Measurements from ENCODE around the gene CD84. TPM values are rescaled to one million over a fixed set of nuclear protein-coding genes. Genes with fewer than 3 reads are reported as not detected.

The CD84 gene
- total RNA-seq, 4 donors from 2014 or later: 0.10 to 1.1 (median 0.87) TPM

GRCh38 chr1:160606611-160607010, 27.3 kb upstream of the CD84 start:
- TF ChIP-seq POLR2A (IDR thresholded peaks at IDR 0.05) (no peak), CTCF (IDR thresholded peaks at IDR 0.05 in 4 of 5, conservative IDR thresholded peaks at IDR 0.05 in 1 of 5) (no peak)
- Histone ChIP-seq H3K9me3 (no peaks in the 10 kb centered on the region), H3K27ac (no peak overlapping the region), H3K27me3 (no peaks in the 10 kb centered on the region), H3K36me3 (no peaks in the 10 kb centered on the region), H3K4me3 (no peak overlapping the region), H3K4me1 (no peaks in the 10 kb centered on the region)
- DNase-seq (no peak), ATAC-seq (no peak)
- in situ Hi-C loops (cut with MboI; ENCODE audit: low sequenced_read_pairs in 4 of 4) (no loop called here), intact Hi-C loops (cut with DNase I; ENCODE audit: low total_unique reads) (loop anchor here (2.0 kb wide), 1 partner anchor 178 kb away; no protein-coding TSS in a partner anchor)

- TF ChIP-seq POLR2A (IDR thresholded peaks at IDR 0.05): no peak
- no peak for TF ChIP-seq CTCF (IDR thresholded peaks at IDR 0.05 in 4 of 5, conservative IDR thresholded peaks at IDR 0.05 in 1 of 5)
- no peaks in the 10 kb centered on the region for H3K27me3 ChIP-seq
- intact Hi-C loops (cut with DNase I; ENCODE audit: low total_unique reads) (loop anchor here (2.0 kb wide), 1 partner anchor 177 kb away; no protein-coding TSS in a partner anchor), in situ Hi-C loops (cut with MboI; ENCODE audit: low sequenced_read_pairs in 4 of 4) (no loop called here)
- H3K27ac ChIP-seq: no peak overlapping the region
- DNase-seq (no peak), ATAC-seq (no peak)
- no peaks in the 10 kb centered on the region for H3K36me3 ChIP-seq
- no peaks in the 10 kb centered on the region for H3K9me3 ChIP-seq
- no peak overlapping the region for H3K4me3 ChIP-seq
- no peaks in the 10 kb centered on the region for H3K4me1 ChIP-seq
These were observed 26.6 kb upstream of the CD84 start for GRCh38 chr1:160605792-160606479.

GRCh38 chr1:160605205-160605604, 25.9 kb upstream of the CD84 start:
- no peaks in the 10 kb centered on the region for H3K27me3 ChIP-seq
- in situ Hi-C loops (cut with MboI; ENCODE audit: low sequenced_read_pairs in 4 of 4): no loop called here
- DNase-seq (no peak), ATAC-seq (no peak)
- no peak overlapping the region for H3K27ac ChIP-seq
- TF ChIP-seq POLR2A (IDR thresholded peaks at IDR 0.05) (no peak), CTCF (IDR thresholded peaks at IDR 0.05 in 4 of 5, conservative IDR thresholded peaks at IDR 0.05 in 1 of 5) (no peak)
- no peak overlapping the region for H3K4me3 ChIP-seq
- H3K9me3 ChIP-seq: no peaks in the 10 kb centered on the region
- intact Hi-C loops (cut with DNase I; ENCODE audit: low total_unique reads): no loop called here
- no peaks in the 10 kb centered on the region for H3K4me1 ChIP-seq
- no peaks in the 10 kb centered on the region for H3K36me3 ChIP-seq

- Histone ChIP-seq H3K4me1 (no peaks in the 10 kb centered on the region), H3K27ac (no peak overlapping the region), H3K4me3 (no peak overlapping the region), H3K9me3 (no peaks in the 10 kb centered on the region), H3K36me3 (no peaks in the 10 kb centered on the region), H3K27me3 (no peaks in the 10 kb centered on the region)
- in situ Hi-C loops (cut with MboI; ENCODE audit: low sequenced_read_pairs in 4 of 4) (no loop called here), intact Hi-C loops (cut with DNase I; ENCODE audit: low total_unique reads) (no loop called here)
- TF ChIP-seq POLR2A (IDR thresholded peaks at IDR 0.05): no peak
- TF ChIP-seq CTCF (IDR thresholded peaks at IDR 0.05 in 4 of 5, conservative IDR thresholded peaks at IDR 0.05 in 1 of 5): no peak
- no peak for ATAC-seq
- DNase-seq: no peak
These were observed 18.4 kb upstream of the CD84 start for GRCh38 chr1:160597705-160598104.

GRCh38 chr1:160597051-160597450, 17.8 kb upstream of the CD84 start:
- H3K27me3 ChIP-seq: no peaks in the 10 kb centered on the region
- DNase-seq (no peak), ATAC-seq (no peak)
- intact Hi-C loops (cut with DNase I; ENCODE audit: low total_unique reads) (no loop called here), in situ Hi-C loops (cut with MboI; ENCODE audit: low sequenced_read_pairs in 4 of 4) (no loop called here)
- no peaks in the 10 kb centered on the region for H3K9me3 ChIP-seq
- no peaks in the 10 kb centered on the region for H3K4me1 ChIP-seq
- no peaks in the 10 kb centered on the region for H3K36me3 ChIP-seq
- no peak for TF ChIP-seq POLR2A (IDR thresholded peaks at IDR 0.05)
- no peak for TF ChIP-seq CTCF (IDR thresholded peaks at IDR 0.05 in 4 of 5, conservative IDR thresholded peaks at IDR 0.05 in 1 of 5)
- no peak overlapping the region for H3K4me3 ChIP-seq
- H3K27ac ChIP-seq: no peak overlapping the region
